ENCODE data around the gene PRRX2.

The PRRX2 gene

DNA sequence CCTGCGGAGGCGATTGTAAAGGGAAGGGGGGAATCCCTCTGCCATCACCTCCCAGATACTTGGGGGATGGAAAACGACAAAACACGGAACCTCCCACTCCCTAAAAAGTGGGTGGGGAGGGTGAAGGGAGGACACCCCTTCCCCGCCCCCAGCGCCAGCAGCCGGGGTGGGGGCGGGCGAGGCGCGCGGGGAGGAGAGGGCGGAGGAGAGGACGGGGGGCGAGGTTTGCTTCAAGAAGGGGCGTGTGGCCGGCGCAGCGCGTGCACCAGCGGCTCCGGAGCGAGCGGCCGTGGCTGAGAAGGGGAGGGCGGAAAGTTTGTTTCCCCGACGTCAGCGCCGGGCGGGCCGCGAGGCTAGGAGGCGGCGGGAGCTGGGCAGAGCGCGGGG, at the start of gene PRRX2:
Gene PRRX2, plus strand, starts transcription at position 259 of the 387 bp plus-strand sequence. CDS start 221 bp downstream, outside the sequence.
- DNase-seq (ENCODE audit: low read depth) = no peak
- TF ChIP-seq, protein P1, sequence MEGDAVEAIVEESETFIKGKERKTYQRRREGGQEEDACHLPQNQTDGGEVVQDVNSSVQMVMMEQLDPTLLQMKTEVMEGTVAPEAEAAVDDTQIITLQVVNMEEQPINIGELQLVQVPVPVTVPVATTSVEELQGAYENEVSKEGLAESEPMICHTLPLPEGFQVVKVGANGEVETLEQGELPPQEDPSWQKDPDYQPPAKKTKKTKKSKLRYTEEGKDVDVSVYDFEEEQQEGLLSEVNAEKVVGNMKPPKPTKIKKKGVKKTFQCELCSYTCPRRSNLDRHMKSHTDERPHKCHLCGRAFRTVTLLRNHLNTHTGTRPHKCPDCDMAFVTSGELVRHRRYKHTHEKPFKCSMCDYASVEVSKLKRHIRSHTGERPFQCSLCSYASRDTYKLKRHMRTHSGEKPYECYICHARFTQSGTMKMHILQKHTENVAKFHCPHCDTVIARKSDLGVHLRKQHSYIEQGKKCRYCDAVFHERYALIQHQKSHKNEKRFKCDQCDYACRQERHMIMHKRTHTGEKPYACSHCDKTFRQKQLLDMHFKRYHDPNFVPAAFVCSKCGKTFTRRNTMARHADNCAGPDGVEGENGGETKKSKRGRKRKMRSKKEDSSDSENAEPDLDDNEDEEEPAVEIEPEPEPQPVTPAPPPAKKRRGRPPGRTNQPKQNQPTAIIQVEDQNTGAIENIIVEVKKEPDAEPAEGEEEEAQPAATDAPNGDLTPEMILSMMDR (IDR thresholded peaks at IDR 0.05; ENCODE audit: insufficient read depth, low read depth, low read length, missing control alignments) = no peak
- H3K4me3 ChIP-seq (ENCODE audit: low read depth, low read length) = no peak within 1 kb of the TSS

DNA sequence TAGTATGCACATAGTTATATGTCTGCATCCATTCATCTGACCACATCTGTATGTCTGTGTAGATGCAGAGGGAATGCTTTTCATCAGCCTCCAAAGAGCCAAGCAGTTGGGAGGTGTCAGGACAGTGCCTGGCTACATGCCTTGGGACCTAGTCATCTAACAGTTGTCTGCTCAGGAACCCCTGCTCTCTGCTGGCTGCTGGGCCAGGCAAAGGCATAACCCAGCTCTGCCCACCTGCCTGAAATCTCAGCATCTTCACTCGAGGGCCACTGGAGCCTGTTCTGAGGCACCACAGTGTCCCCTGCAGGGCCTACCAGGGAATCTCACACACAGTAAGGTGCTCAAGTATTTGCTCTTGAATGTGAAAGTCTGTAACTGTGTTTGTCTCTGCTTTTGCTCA, 48.3 kb upstream of the PRRX2 start:
- peak; percentile 31 for DNase-seq (ENCODE audit: low read depth)
- no peak overlapping the region for H3K4me3 ChIP-seq (ENCODE audit: low read depth, low read length)
- TF ChIP-seq, protein P1 (IDR thresholded peaks at IDR 0.05; ENCODE audit: insufficient read depth, low read depth, low read length, missing control alignments) = peak; percentile 35

DNA sequence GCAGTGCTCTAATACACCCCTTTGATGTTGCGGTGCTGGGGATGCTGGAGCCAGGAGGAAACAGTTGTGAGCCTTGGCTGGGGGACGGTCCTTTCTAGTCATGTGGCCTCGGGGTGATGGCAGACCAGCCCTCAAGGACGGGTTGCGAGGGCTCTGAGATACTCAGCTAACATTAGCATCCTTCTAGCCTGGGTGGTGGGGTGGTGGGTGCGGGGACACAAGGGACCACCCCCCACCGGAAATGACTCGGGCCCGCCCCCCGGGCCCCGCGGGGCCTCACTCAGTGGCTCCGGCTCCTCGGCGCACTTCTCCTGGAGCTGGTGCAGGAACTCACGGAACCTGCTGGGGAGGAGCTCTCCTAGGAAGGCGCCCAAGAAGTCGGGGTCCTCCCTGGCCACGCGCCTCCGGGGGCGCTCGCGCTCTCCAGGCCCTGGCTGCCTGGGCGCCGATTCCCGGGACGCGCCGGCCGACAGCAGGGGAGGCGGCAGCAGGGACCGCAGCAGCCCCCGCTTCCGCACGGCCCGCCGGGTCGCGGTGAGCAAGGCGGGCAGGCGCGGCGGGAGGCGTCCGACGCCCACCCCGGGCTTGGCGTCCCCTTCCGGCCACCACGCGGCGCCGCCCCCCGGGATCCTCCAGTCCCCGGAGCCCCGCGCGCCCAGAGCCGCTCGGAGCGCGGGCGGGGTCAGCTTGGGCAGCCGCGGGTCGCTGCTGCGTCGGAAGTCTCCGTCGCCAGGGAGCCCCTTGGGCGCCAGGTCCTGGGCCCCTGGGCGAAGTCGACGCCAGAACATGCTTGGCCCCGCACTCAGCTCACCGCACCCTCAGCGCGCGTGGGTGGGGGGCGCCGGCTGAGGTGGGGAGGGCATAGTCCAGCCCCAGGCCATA, 45.4 kb upstream of the PRRX2 start:
- no peak for DNase-seq (ENCODE audit: low read depth)
- no peak overlapping the region for H3K4me3 ChIP-seq (ENCODE audit: low read depth, low read length)
- TF ChIP-seq, protein P1 (IDR thresholded peaks at IDR 0.05; ENCODE audit: insufficient read depth, low read depth, low read length, missing control alignments) = no peak

DNA sequence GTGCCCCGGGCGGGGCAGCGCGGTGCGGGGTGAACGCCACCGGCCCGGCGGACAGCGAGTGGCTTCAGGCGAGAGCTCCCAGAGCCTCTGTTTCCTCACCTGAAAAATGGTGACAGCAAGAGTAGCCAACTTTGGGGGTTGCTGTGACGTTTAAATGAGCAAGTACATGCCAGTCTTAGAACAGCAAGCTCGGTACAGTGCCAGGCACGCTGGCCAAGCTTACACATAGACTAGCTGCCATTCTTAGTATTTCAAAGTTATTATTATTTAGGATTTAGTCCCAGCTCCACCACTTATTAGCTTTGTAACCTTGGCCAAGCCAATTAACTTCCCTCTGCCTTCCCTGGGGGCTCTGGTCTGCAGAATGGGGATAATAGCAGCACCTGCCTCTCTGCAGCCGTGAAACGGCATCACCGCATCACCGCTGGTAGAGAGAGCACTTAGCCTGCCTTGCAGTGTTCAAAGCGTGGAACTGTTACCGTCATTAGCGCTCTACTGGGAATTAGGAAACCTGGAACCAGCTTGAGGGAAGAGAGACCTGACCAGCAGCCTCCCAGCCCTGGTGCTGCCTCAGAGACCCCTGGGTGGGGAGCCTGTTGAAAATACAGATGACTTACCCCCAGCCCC, 44.7 kb upstream of the PRRX2 start, which contains the start of gene C9orf50:
Gene C9orf50, minus strand, starts transcription at position 433 of the 627 bp plus-strand sequence. CDS start 527 bp downstream, outside the sequence.
- no peak within 1 kb of the TSS for H3K4me3 ChIP-seq (ENCODE audit: low read depth, low read length)
- no peak for DNase-seq (ENCODE audit: low read depth)
- TF ChIP-seq, protein P1 (IDR thresholded peaks at IDR 0.05; ENCODE audit: insufficient read depth, low read depth, low read length, missing control alignments) = no peak

DNA sequence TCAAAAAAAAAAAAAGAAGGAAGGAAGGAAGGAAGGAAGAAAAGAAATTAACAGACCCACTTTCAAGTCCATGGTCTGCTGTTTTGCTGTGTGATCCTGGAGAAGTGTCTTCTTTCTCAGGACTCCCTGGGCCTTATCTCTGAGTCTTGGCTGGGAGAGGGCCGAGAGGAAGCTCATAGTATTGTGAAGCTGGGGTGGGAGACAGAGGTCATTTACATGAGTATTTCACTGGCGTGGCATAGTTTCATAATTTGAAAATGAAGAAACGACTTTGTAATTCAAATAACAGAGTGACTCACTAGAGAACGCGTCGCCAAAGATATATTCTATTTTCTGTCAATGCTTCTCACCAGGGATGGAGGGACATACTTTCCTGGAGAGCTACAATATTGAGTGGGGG, 42.1 kb upstream of the PRRX2 start:
- no peak overlapping the region for H3K4me3 ChIP-seq (ENCODE audit: low read depth, low read length)
- DNase-seq (ENCODE audit: low read depth) = no peak
- TF ChIP-seq, protein P1 (IDR thresholded peaks at IDR 0.05; ENCODE audit: insufficient read depth, low read depth, low read length, missing control alignments) = no peak

DNA sequence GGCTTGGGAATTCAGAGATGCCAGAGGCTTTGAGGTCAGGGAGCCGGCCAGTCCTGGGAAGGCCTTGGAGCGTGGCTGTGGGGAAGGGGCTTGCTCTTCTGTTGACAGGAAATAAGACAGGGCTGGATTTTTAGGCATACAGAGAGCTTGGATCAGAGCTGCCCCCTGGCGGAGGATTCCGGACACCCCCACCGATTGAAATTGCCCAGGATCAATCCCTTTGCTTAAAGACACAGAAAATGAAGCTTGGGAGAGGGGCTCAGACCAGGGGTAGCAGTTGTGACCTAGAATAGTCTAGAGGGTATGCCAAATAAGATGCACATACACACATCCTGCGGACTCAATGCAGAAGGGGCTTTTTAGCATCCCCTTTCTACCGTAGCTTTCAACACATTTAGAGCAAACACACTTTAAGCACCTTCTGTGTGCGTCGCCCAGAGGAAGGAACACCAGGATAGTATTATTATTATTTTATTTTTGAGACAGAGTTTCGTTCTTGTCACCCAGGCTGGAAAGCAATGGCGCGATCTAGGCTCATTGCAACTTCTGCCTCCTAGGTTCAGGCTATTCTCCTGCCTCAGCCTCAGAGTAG, 41.2 kb upstream of the PRRX2 start:
- DNase-seq (ENCODE audit: low read depth) = peak; percentile 59
- no peak overlapping the region for H3K4me3 ChIP-seq (ENCODE audit: low read depth, low read length)
- TF ChIP-seq, protein P1 (IDR thresholded peaks at IDR 0.05; ENCODE audit: insufficient read depth, low read depth, low read length, missing control alignments) = peak; percentile 82
